Gastroesophageal sphincter (tissue), 4 donors: ENCODE measurements around the gene PRRX1. TPM values are rescaled to one million over a fixed set of nuclear protein-coding genes. Genes with fewer than 3 reads are reported as not detected.
A peak's percentile ranks its signal among the peaks of the same experiment; 100 is the strongest.

Source experiments
- ATAC-seq: fragments of 150-250 bp; one replicate; pipeline ENCODE4 v1.9.1; 2016; ENCODE audit warnings: mild to moderate bottlenecking, moderate library complexity
- H3K27ac ChIP-seq, 4 donors: fragments of 200-600 bp; sonication (generic) in 3 of 4; 1 replicate in 3 of 4; 2 replicates in 1 of 4; pipeline ENCODE4 v1.5.1; 2016 to 2019
- H3K27me3 ChIP-seq: fragments of 200-600 bp; sonication (generic); one replicate; pipeline ENCODE4 v1.5.1; 2019
- H3K36me3 ChIP-seq, 2 donors: fragments of 200-600 bp; sonication (generic); one replicate each; pipeline ENCODE4 v1.5.1; 2019; ENCODE audit warnings: control low read depth in 1 of 2
- H3K4me1 ChIP-seq, 3 donors: fragments of 200-600 bp; sonication (generic); 1 replicate in 2 of 3; 2 replicates in 1 of 3; pipeline ENCODE4 v1.5.1; 2016 to 2019; ENCODE audit warnings: control low read depth in 2 of 3
- H3K4me3 ChIP-seq, 2 donors: fragments of 200-600 bp; sonication (generic); one replicate each; pipeline ENCODE4 v1.5.1; 2019; ENCODE audit warnings: mild to moderate bottlenecking in 1 of 2, moderate library complexity in 1 of 2
- H3K9me3 ChIP-seq, 3 donors: fragments of 200-600 bp; sonication (generic); one replicate each; pipeline ENCODE4 v1.5.1; 2017 to 2019; ENCODE audit warnings: control low read depth in 2 of 3
- EP300 ChIP-seq: sonication (generic); formaldehyde crosslinking; IDR thresholded peaks from one replicate; pipeline ENCODE4 v1.6.1; 2017; ENCODE audit warnings: antibody characterized with exemption, mild to moderate bottlenecking
- POLR2A ChIP-seq, 2 donors: fragments of 450-650 bp; IDR thresholded peaks; one replicate each; pipeline ENCODE4 v1.6.1; 2017; ENCODE audit warnings: antibody characterized with exemption in 2 of 2, mild to moderate bottlenecking in 2 of 2, moderate library complexity in 1 of 2
- POLR2AphosphoS5 ChIP-seq: sonication (generic); formaldehyde crosslinking; IDR thresholded peaks from one replicate; pipeline ENCODE4 v1.6.1; 2017; ENCODE audit warnings: antibody characterized with exemption
- WGBS, 2 donors: methylation state at CpG; one replicate each; pipeline ENCODE4 v1.1.5; 2018; ENCODE audit warnings: low coverage in 1 of 2; 5-methylcytosine and 5-hydroxymethylcytosine counted together
- total RNA-seq, 4 donors: library from RNA; depleted of rRNA; stranded (reverse); fragments of >200 nt; gene quantifications; one replicate each; pipeline ENCODE4 v1.1.0, GENCODE V29; 2016
- TF ChIP-seq, protein P1 (sequence below), 4 experiments: fragments of 200-600 bp in 2 of 4; fragments of 450-650 bp in 2 of 4; sonication (generic) in 1 of 4; IDR thresholded peaks; one replicate each; pipeline ENCODE4 v1.5.1; 2017 to 2019; ENCODE audit warnings: antibody characterized with exemption in 4 of 4, mild to moderate bottlenecking in 2 of 4, moderate library complexity in 2 of 4

PRRX1 gene
- total RNA-seq, 4 donors from 2014 or later = 13.4 to 27.9 (median 21.4) TPM

GRCh38 chr1:170705981-170706380 is 42.0 kb downstream of the PRRX1 start:
- Histone ChIP-seq H3K27ac (no peak overlapping the region), H3K27me3 (no peaks in the 10 kb centered on the region), H3K36me3 (no peaks in the 10 kb centered on the region), H3K4me1 (peaks cover 0 to 6% (median 3%) of the 10 kb centered on the region in 3 donors), H3K9me3 (no peaks in the 10 kb centered on the region), H3K4me3 (no peak overlapping the region)
- TF ChIP-seq EP300 = no peak
- TF ChIP-seq POLR2AphosphoS5 = no peak
- TF ChIP-seq POLR2A (IDR thresholded peaks at IDR 0.05) = no peak
- TF ChIP-seq, protein P1, sequence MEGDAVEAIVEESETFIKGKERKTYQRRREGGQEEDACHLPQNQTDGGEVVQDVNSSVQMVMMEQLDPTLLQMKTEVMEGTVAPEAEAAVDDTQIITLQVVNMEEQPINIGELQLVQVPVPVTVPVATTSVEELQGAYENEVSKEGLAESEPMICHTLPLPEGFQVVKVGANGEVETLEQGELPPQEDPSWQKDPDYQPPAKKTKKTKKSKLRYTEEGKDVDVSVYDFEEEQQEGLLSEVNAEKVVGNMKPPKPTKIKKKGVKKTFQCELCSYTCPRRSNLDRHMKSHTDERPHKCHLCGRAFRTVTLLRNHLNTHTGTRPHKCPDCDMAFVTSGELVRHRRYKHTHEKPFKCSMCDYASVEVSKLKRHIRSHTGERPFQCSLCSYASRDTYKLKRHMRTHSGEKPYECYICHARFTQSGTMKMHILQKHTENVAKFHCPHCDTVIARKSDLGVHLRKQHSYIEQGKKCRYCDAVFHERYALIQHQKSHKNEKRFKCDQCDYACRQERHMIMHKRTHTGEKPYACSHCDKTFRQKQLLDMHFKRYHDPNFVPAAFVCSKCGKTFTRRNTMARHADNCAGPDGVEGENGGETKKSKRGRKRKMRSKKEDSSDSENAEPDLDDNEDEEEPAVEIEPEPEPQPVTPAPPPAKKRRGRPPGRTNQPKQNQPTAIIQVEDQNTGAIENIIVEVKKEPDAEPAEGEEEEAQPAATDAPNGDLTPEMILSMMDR (IDR thresholded peaks at IDR 0.05) = no peak
- ATAC-seq = no peak

DNA sequence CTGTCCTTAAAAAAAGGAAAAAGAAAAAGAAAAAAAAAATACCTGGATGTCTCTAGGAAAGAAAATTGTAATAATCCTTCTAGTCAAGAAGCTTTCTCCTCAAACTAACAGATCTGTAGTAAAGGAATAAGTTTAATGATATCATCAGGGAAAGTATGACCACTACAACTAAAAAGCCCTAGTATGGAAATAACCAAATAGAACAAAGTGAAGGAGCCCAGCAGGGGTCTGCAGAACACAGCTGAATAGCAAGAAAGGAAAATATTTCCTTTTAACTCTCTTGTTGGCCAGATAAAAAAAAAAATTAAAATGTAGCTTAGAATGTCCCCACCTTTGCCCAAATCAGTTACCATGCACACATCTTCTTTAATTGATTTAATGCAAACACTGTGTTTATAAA is 43.2 kb downstream of the PRRX1 start:
- H3K36me3 ChIP-seq = no peaks in the 10 kb centered on the region
- H3K4me3 ChIP-seq = no peak overlapping the region
- no peaks in the 10 kb centered on the region for H3K27me3 ChIP-seq
- no peaks in the 10 kb centered on the region for H3K9me3 ChIP-seq
- no peak for ATAC-seq
- peak overlapping the region in 1 of 4 donors; percentile 32 for H3K27ac ChIP-seq
- TF ChIP-seq POLR2A (IDR thresholded peaks at IDR 0.05) (no peak), EP300 (no peak), POLR2AphosphoS5 (no peak)
- TF ChIP-seq, protein P1 (IDR thresholded peaks at IDR 0.05) = no peak
- H3K4me1 ChIP-seq = peaks cover 0 to 6% (median 3%) of the 10 kb centered on the region in 3 donors

DNA sequence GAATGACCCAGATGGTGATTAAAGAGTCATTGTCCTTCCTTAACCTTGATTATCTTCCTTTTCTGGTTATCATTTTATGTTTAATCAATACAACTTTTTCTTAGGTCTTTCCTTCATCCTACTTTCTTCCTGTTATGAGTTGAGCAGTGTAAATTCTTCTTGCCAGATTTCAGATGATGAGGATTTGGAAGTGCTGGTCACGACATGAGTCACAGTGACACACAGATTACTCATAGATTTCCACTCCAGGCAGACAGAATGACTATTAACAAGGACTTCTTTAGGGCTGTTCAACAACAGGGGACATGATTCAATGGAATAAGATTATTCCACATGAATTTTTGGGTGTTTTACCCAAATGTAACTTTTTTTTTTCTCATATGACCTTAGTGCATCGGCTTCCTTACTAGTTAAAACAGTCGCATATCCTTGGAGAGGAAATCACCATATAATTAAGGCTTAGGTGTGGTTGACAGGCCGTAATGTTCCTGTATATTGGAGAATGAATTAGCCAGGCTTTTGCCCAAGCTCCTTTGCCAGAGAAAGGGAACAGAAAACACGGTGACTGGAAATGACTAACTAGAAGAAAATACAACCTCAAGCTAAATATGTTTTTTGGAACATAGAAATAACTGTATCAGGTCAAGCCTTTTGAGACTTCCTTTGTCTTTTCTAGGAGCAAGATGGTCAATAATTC is 44.2 kb downstream of the PRRX1 start:
- H3K36me3 ChIP-seq = no peaks in the 10 kb centered on the region
- peak; percentile 27 for TF ChIP-seq POLR2AphosphoS5
- TF ChIP-seq, protein P1 (IDR thresholded peaks at IDR 0.05) = no peak
- TF ChIP-seq POLR2A (IDR thresholded peaks at IDR 0.05) = no peak
- ATAC-seq = peak; percentile 90
- no peaks in the 10 kb centered on the region for H3K9me3 ChIP-seq
- H3K4me1 ChIP-seq = peaks cover 0 to 6% (median 3%) of the 10 kb centered on the region in 3 donors
- H3K27me3 ChIP-seq = no peaks in the 10 kb centered on the region
- no peak overlapping the region for H3K4me3 ChIP-seq
- peak overlapping the region in 3 of 4 donors; percentile 19 to 56 (median 51) for H3K27ac ChIP-seq
- 16 to 40% methylated on average over 3 to 5 of the region's 5 CpGs for WGBS, 2 donors

GRCh38 chr1:170711682-170712081 is 47.8 kb downstream of the PRRX1 start:
- Histone ChIP-seq H3K9me3 (no peaks in the 10 kb centered on the region), H3K36me3 (no peaks in the 10 kb centered on the region), H3K4me3 (no peak overlapping the region), H3K27ac (no peak overlapping the region), H3K27me3 (no peaks in the 10 kb centered on the region), H3K4me1 (peaks cover 0 to 6% (median 3%) of the 10 kb centered on the region in 3 donors)
- no peak for ATAC-seq
- no peak for TF ChIP-seq POLR2A (IDR thresholded peaks at IDR 0.05)
- no peak for TF ChIP-seq POLR2AphosphoS5
- TF ChIP-seq, protein P1 (IDR thresholded peaks at IDR 0.05) = no peak
- no peak for TF ChIP-seq EP300

- Histone ChIP-seq H3K27ac (no peak overlapping the region), H3K36me3 (no peaks in the 10 kb centered on the region), H3K4me1 (no peaks in the 10 kb centered on the region), H3K27me3 (no peaks in the 10 kb centered on the region), H3K9me3 (no peaks in the 10 kb centered on the region), H3K4me3 (no peak overlapping the region)
- TF ChIP-seq, protein P1 (IDR thresholded peaks at IDR 0.05) = no peak
- TF ChIP-seq POLR2AphosphoS5 (no peak), POLR2A (IDR thresholded peaks at IDR 0.05) (no peak), EP300 (no peak)
- 87% methylated on average over 5 of the region's 5 CpGs for WGBS, 2 donors
- no peak for ATAC-seq
Measured at GRCh38 chr1:170714163-170714562, 50.2 kb downstream of the PRRX1 start.
